Measurements from ENCODE around the gene MRPL22. TPM values are rescaled to one million over a fixed set of nuclear protein-coding genes. Genes with fewer than 3 reads are reported as not detected.
"Not testable (repeated sequence)": the region's sequence is repeated elsewhere in the genome, so short reads cannot be mapped to it uniquely, and the experiment has no call there.

MRPL22 gene
- total and polyA plus RNA-seq, 4 donors: 17.2 to 42.3 (median 35.8) TPM

- Histone ChIP-seq H3K36me3 (ENCODE audit: control insufficient read depth, insufficient read depth, low read length) (peaks cover 12% of the 10 kb centered on the region), H3K9me3 (ENCODE audit: control insufficient read depth, insufficient read depth, low read length) (no peaks in the 10 kb centered on the region), H3K27ac (ENCODE audit: low read depth, low read length) (no peak overlapping the region), H3K4me1 (ENCODE audit: control insufficient read depth, insufficient read depth, low read length) (no peaks in the 10 kb centered on the region), H3K27me3 (ENCODE audit: control insufficient read depth, insufficient read depth, low read length) (no peaks in the 10 kb centered on the region), H3K4me3 (ENCODE audit: low read depth, low read length) (no peak overlapping the region)
- DNase-seq (ENCODE audit: low read depth in 4 of 6, low spot score in 6 of 6): no peak
- WGBS (ENCODE audit: insufficient coverage): no CpG with 5 or more reads among the region's 1 CpG
These were observed 21.6 kb downstream of the MRPL22 start for GRCh38 chr5:154962494-154962893.

GRCh38 chr5:154966081-154966841 is 25.4 kb downstream of the MRPL22 start:
- Histone ChIP-seq H3K9me3 (ENCODE audit: control insufficient read depth, insufficient read depth, low read length) (no peaks in the 10 kb centered on the region), H3K4me3 (ENCODE audit: low read depth, low read length) (no peak overlapping the region), H3K36me3 (ENCODE audit: control insufficient read depth, insufficient read depth, low read length) (peaks cover 3% of the 10 kb centered on the region), H3K27me3 (ENCODE audit: control insufficient read depth, insufficient read depth, low read length) (no peaks in the 10 kb centered on the region), H3K4me1 (ENCODE audit: control insufficient read depth, insufficient read depth, low read length) (no peaks in the 10 kb centered on the region), H3K27ac (ENCODE audit: low read depth, low read length) (no peak overlapping the region)
- no peak for DNase-seq (ENCODE audit: low read depth in 4 of 6, low spot score in 6 of 6)
- WGBS (ENCODE audit: insufficient coverage): 97% methylated on average over 3 of the region's 7 CpGs

- H3K9me3 ChIP-seq (ENCODE audit: control insufficient read depth, insufficient read depth, low read length): no peaks in the 10 kb centered on the region
- no CpG with 5 or more reads among the region's 3 CpGs for WGBS (ENCODE audit: insufficient coverage)
- no peak overlapping the region for H3K27ac ChIP-seq (ENCODE audit: low read depth, low read length)
- no peak overlapping the region for H3K4me3 ChIP-seq (ENCODE audit: low read depth, low read length)
- H3K36me3 ChIP-seq (ENCODE audit: control insufficient read depth, insufficient read depth, low read length): peaks cover 3% of the 10 kb centered on the region
- DNase-seq (ENCODE audit: low read depth in 4 of 6, low spot score in 6 of 6): no peak
- no peaks in the 10 kb centered on the region for H3K27me3 ChIP-seq (ENCODE audit: control insufficient read depth, insufficient read depth, low read length)
- no peaks in the 10 kb centered on the region for H3K4me1 ChIP-seq (ENCODE audit: control insufficient read depth, insufficient read depth, low read length)
These were observed 26.0 kb downstream of the MRPL22 start for GRCh38 chr5:154966874-154967273.

- Histone ChIP-seq H3K4me3 (ENCODE audit: low read depth, low read length) (no peak overlapping the region), H3K27ac (ENCODE audit: low read depth, low read length) (no peak overlapping the region), H3K4me1 (ENCODE audit: control insufficient read depth, insufficient read depth, low read length) (no peaks in the 10 kb centered on the region), H3K36me3 (ENCODE audit: control insufficient read depth, insufficient read depth, low read length) (peaks cover 3% of the 10 kb centered on the region), H3K9me3 (ENCODE audit: control insufficient read depth, insufficient read depth, low read length) (no peaks in the 10 kb centered on the region), H3K27me3 (ENCODE audit: control insufficient read depth, insufficient read depth, low read length) (no peaks in the 10 kb centered on the region)
- WGBS (ENCODE audit: insufficient coverage): no CpG with 5 or more reads among the region's 5 CpGs
- peak in 2 of 6 donors; percentile 42 to 86 for DNase-seq (ENCODE audit: low read depth in 4 of 6, low spot score in 6 of 6)
These were observed 26.6 kb downstream of the MRPL22 start for GRCh38 chr5:154967421-154968024.

GRCh38 chr5:154968953-154969352 is 28.1 kb downstream of the MRPL22 start:
- Histone ChIP-seq H3K27ac (ENCODE audit: low read depth, low read length) (no peak overlapping the region), H3K27me3 (ENCODE audit: control insufficient read depth, insufficient read depth, low read length) (no peaks in the 10 kb centered on the region), H3K4me1 (ENCODE audit: control insufficient read depth, insufficient read depth, low read length) (no peaks in the 10 kb centered on the region), H3K36me3 (ENCODE audit: control insufficient read depth, insufficient read depth, low read length) (peaks cover 3% of the 10 kb centered on the region), H3K4me3 (ENCODE audit: low read depth, low read length) (no peak overlapping the region), H3K9me3 (ENCODE audit: control insufficient read depth, insufficient read depth, low read length) (no peaks in the 10 kb centered on the region)
- WGBS (ENCODE audit: insufficient coverage): no CpG with 5 or more reads among the region's 5 CpGs
- no peak for DNase-seq (ENCODE audit: low read depth in 4 of 6, low spot score in 6 of 6)

GRCh38 chr5:154970759-154971158 is 29.9 kb downstream of the MRPL22 start:
- Histone ChIP-seq H3K36me3 (ENCODE audit: control insufficient read depth, insufficient read depth, low read length) (peaks cover 3% of the 10 kb centered on the region), H3K9me3 (ENCODE audit: control insufficient read depth, insufficient read depth, low read length) (no peaks in the 10 kb centered on the region), H3K4me1 (ENCODE audit: control insufficient read depth, insufficient read depth, low read length) (no peaks in the 10 kb centered on the region), H3K27ac (ENCODE audit: low read depth, low read length) (no peak overlapping the region), H3K4me3 (ENCODE audit: low read depth, low read length) (no peak overlapping the region), H3K27me3 (ENCODE audit: control insufficient read depth, insufficient read depth, low read length) (no peaks in the 10 kb centered on the region)
- DNase-seq (ENCODE audit: low read depth in 4 of 6, low spot score in 6 of 6): no peak

GRCh38 chr5:154971501-154971900 is 30.6 kb downstream of the MRPL22 start:
- Histone ChIP-seq H3K4me3 (ENCODE audit: low read depth, low read length) (no peak overlapping the region), H3K4me1 (ENCODE audit: control insufficient read depth, insufficient read depth, low read length) (no peaks in the 10 kb centered on the region), H3K9me3 (ENCODE audit: control insufficient read depth, insufficient read depth, low read length) (no peaks in the 10 kb centered on the region), H3K27ac (ENCODE audit: low read depth, low read length) (no peak overlapping the region), H3K27me3 (ENCODE audit: control insufficient read depth, insufficient read depth, low read length) (no peaks in the 10 kb centered on the region), H3K36me3 (ENCODE audit: control insufficient read depth, insufficient read depth, low read length) (peaks cover 3% of the 10 kb centered on the region)
- WGBS (ENCODE audit: insufficient coverage): no CpG with 5 or more reads among the region's 2 CpGs
- no peak for DNase-seq (ENCODE audit: low read depth in 4 of 6, low spot score in 6 of 6)

- no peaks in the 10 kb centered on the region for H3K4me1 ChIP-seq (ENCODE audit: control insufficient read depth, insufficient read depth, low read length)
- no peak overlapping the region for H3K27ac ChIP-seq (ENCODE audit: low read depth, low read length)
- no peaks in the 10 kb centered on the region for H3K27me3 ChIP-seq (ENCODE audit: control insufficient read depth, insufficient read depth, low read length)
- H3K36me3 ChIP-seq (ENCODE audit: control insufficient read depth, insufficient read depth, low read length): peaks cover 3% of the 10 kb centered on the region
- peak in 5 of 6 donors; percentile 43 to 91 (median 50) for DNase-seq (ENCODE audit: low read depth in 4 of 6, low spot score in 6 of 6)
- no peak overlapping the region for H3K4me3 ChIP-seq (ENCODE audit: low read depth, low read length)
- no peaks in the 10 kb centered on the region for H3K9me3 ChIP-seq (ENCODE audit: control insufficient read depth, insufficient read depth, low read length)
- WGBS (ENCODE audit: insufficient coverage): no CpG with 5 or more reads among the region's 2 CpGs
These were observed 31.7 kb downstream of the MRPL22 start for GRCh38 chr5:154972476-154973080.

GRCh38 chr5:154976082-154976481 is 35.2 kb downstream of the MRPL22 start:
- H3K27ac ChIP-seq (ENCODE audit: low read depth, low read length); H3K4me1 ChIP-seq (ENCODE audit: control insufficient read depth, insufficient read depth, low read length); H3K27me3 ChIP-seq (ENCODE audit: control insufficient read depth, insufficient read depth, low read length); H3K4me3 ChIP-seq (ENCODE audit: low read depth, low read length); H3K36me3 ChIP-seq (ENCODE audit: control insufficient read depth, insufficient read depth, low read length); DNase-seq (ENCODE audit: low read depth in 4 of 6, low spot score in 6 of 6); H3K9me3 ChIP-seq (ENCODE audit: control insufficient read depth, insufficient read depth, low read length): not testable (repeated sequence)
- 98% methylated on average over 9 of the region's 9 CpGs for WGBS (ENCODE audit: insufficient coverage)

GRCh38 chr5:154977409-154977808 is 36.5 kb downstream of the MRPL22 start:
- DNase-seq (ENCODE audit: low read depth in 4 of 6, low spot score in 6 of 6): no peak
- no peak overlapping the region for H3K4me3 ChIP-seq (ENCODE audit: low read depth, low read length)
- no peaks in the 10 kb centered on the region for H3K27me3 ChIP-seq (ENCODE audit: control insufficient read depth, insufficient read depth, low read length)
- H3K9me3 ChIP-seq (ENCODE audit: control insufficient read depth, insufficient read depth, low read length): no peaks in the 10 kb centered on the region
- H3K4me1 ChIP-seq (ENCODE audit: control insufficient read depth, insufficient read depth, low read length): no peaks in the 10 kb centered on the region
- H3K36me3 ChIP-seq (ENCODE audit: control insufficient read depth, insufficient read depth, low read length): no peaks in the 10 kb centered on the region
- H3K27ac ChIP-seq (ENCODE audit: low read depth, low read length): no peak overlapping the region
- WGBS (ENCODE audit: insufficient coverage): no CpG with 5 or more reads among the region's 1 CpG

Measured in spinal cord (tissue), 10 donors.